SU-DHL-6 (cell line): ENCODE measurements around the gene TJP1.

ENCODE experiments used
- H2AFZ ChIP-seq: fragments of 200-600 bp; sonication (generic); 2 replicates; pipeline ENCODE4 v1.6.1; 2014; ENCODE audit warnings: low read depth, mild to moderate bottlenecking, moderate library complexity, mixed read lengths, antibody characterized with exemption, low read length; ENCODE audit not compliant: severe bottlenecking
- H3F3A ChIP-seq: fragments of 200-600 bp; shearing (Covaris generic); 2 replicates; pipeline ENCODE4 v1.6.0; 2016; ENCODE audit warnings: antibody characterized with exemption, mild to moderate bottlenecking; ENCODE audit not compliant: insufficient read depth
- H3K27ac ChIP-seq: fragments of 200-600 bp; sonication (generic); 2 replicates; pipeline ENCODE4 v1.5.1; 2016; ENCODE audit warnings: low read depth, mild to moderate bottlenecking, low read length, moderate library complexity, mixed read lengths
- H3K27me3 ChIP-seq: fragments of 200-600 bp; sonication (generic), shearing (Covaris generic); 2 replicates; pipeline ENCODE4 v1.6.0; 2014; ENCODE audit warnings: mild to moderate bottlenecking, low read length
- H3K36me3 ChIP-seq: fragments of 200-600 bp; sonication (generic); 2 replicates; pipeline ENCODE4 v1.6.1; 2014; ENCODE audit warnings: mild to moderate bottlenecking, low read length, mixed read lengths
- H3K4me2 ChIP-seq: fragments of 300-600, 200-600 bp; shearing (Covaris generic), sonication (generic); 2 replicates; pipeline ENCODE4 v1.6.0; 2014; ENCODE audit warnings: low read length, low read depth, mild to moderate bottlenecking; ENCODE audit not compliant: poor library complexity, severe bottlenecking
- H3K4me3 ChIP-seq: fragments of 200-600 bp; sonication (generic); 2 replicates; pipeline ENCODE4 v1.5.1; 2014; ENCODE audit warnings: antibody characterized with exemption, low read length, mild to moderate bottlenecking, mixed read lengths; ENCODE audit not compliant: insufficient read depth, poor library complexity, severe bottlenecking
- H3K79me2 ChIP-seq: fragments of 200-600 bp; sonication (generic); 2 replicates; pipeline ENCODE4 v1.6.1; 2014; ENCODE audit warnings: mild to moderate bottlenecking, low read length, moderate library complexity; ENCODE audit not compliant: insufficient read depth
- H3K9ac ChIP-seq: fragments of 200-600 bp; sonication (generic); 2 replicates; pipeline ENCODE4 v1.7.0; 2014; ENCODE audit warnings: mild to moderate bottlenecking, low read length
- H3K9me2 ChIP-seq: fragments of 200-600 bp; sonication (generic); replicated peaks from 2 replicates; pipeline ENCODE4 v1.6.1; 2014; ENCODE audit warnings: low read length; ENCODE audit not compliant: insufficient read depth
- H3K9me3 ChIP-seq: fragments of 200-600 bp; sonication (generic); 2 replicates; pipeline ENCODE4 v1.6.1; 2014; ENCODE audit warnings: low read length, mixed read lengths; ENCODE audit not compliant: insufficient read depth
- H4K20me1 ChIP-seq: fragments of 200-600 bp; sonication (generic); 2 replicates; pipeline ENCODE4 v1.6.1; 2014; ENCODE audit warnings: low read depth, mild to moderate bottlenecking, antibody characterized with exemption, low read length, moderate library complexity, mixed read lengths
- CTCF ChIP-seq: fragments of 200-600 bp; sonication (generic); IDR thresholded peaks from one replicate; pipeline ENCODE4 v1.5.1; 2017; ENCODE audit warnings: antibody characterized with exemption, mild to moderate bottlenecking, low read length, moderate library complexity; ENCODE audit not compliant: insufficient read depth, poor library complexity, severe bottlenecking
- EZH2phosphoT487 ChIP-seq: fragments of 200-600 bp; sonication (generic), shearing (Covaris generic); conservative IDR thresholded peaks from 2 replicates; pipeline ENCODE4 v1.6.1; 2018; ENCODE audit warnings: mild to moderate bottlenecking, antibody characterized with exemption, low read length, moderate library complexity, mixed read lengths

Gene TJP1

GRCh38 chr15:29682361-29682760 is 139.9 kb downstream of the TJP1 start:
- Histone ChIP-seq H4K20me1 (no peaks in the 10 kb centered on the region), H2AFZ (no peak overlapping the region), H3K9me2 (no peaks in the 10 kb centered on the region), H3F3A (no peaks in the 10 kb centered on the region), H3K4me2 (no peak overlapping the region), H3K9me3 (no peaks in the 10 kb centered on the region), H3K36me3 (no peaks in the 10 kb centered on the region), H3K27me3 (no peaks in the 10 kb centered on the region), H3K9ac (no peak overlapping the region), H3K27ac (no peak overlapping the region), H3K79me2 (no peaks in the 10 kb centered on the region), H3K4me3 (no peak overlapping the region)
- TF ChIP-seq CTCF, result no peak
- no peak for TF ChIP-seq EZH2phosphoT487

GRCh38 chr15:29681946-29682345 is 140.3 kb downstream of the TJP1 start:
- no peaks in the 10 kb centered on the region for H3K36me3 ChIP-seq
- no peaks in the 10 kb centered on the region for H3K9me2 ChIP-seq
- no peak overlapping the region for H3K4me2 ChIP-seq
- H3K4me3 ChIP-seq, result no peak overlapping the region
- H3K9me3 ChIP-seq, result no peaks in the 10 kb centered on the region
- H3K27ac ChIP-seq, result no peak overlapping the region
- TF ChIP-seq CTCF (no peak), EZH2phosphoT487 (no peak)
- H3K79me2 ChIP-seq, result no peaks in the 10 kb centered on the region
- H3F3A ChIP-seq, result no peaks in the 10 kb centered on the region
- no peaks in the 10 kb centered on the region for H4K20me1 ChIP-seq
- no peak overlapping the region for H3K9ac ChIP-seq
- H2AFZ ChIP-seq, result no peak overlapping the region
- H3K27me3 ChIP-seq, result no peaks in the 10 kb centered on the region

GRCh38 chr15:29681166-29681845 is 141.0 kb downstream of the TJP1 start:
- H3K9me3 ChIP-seq, result no peaks in the 10 kb centered on the region
- H3F3A ChIP-seq, result no peaks in the 10 kb centered on the region
- H3K27me3 ChIP-seq, result no peaks in the 10 kb centered on the region
- no peaks in the 10 kb centered on the region for H3K79me2 ChIP-seq
- no peaks in the 10 kb centered on the region for H3K36me3 ChIP-seq
- no peak overlapping the region for H3K4me2 ChIP-seq
- no peaks in the 10 kb centered on the region for H3K9me2 ChIP-seq
- TF ChIP-seq CTCF, result no peak
- no peak for TF ChIP-seq EZH2phosphoT487
- no peak overlapping the region for H3K27ac ChIP-seq
- no peak overlapping the region for H3K4me3 ChIP-seq
- H3K9ac ChIP-seq, result no peak overlapping the region
- H4K20me1 ChIP-seq, result no peaks in the 10 kb centered on the region
- no peak overlapping the region for H2AFZ ChIP-seq
